Nasal cavity respiratory epithelium epithelial cell of viscerocranial mucosa (primary cell): ENCODE measurements around the gene RAB25. TPM values are rescaled to one million over a fixed set of nuclear protein-coding genes. Genes with fewer than 3 reads are reported as not detected.

ENCODE experiments used
- total RNA-seq: library from RNA; depleted of rRNA; stranded (reverse); fragments of >200 nt; gene quantifications from 2 replicates; pipeline ENCODE4 v1.2.3, GENCODE V29; 2014

The RAB25 gene
- 46.8 and 48.7 TPM in 2 replicates for total RNA-seq

GRCh38 chr1:156060937-156061636 lies at the start of gene RAB25:
RAB25 (plus strand) TSS chr1:156061160; CDS start chr1:156061401, 241 bp downstream.

GRCh38 chr1:156020293-156021092 lies 40.5 kb upstream of the RAB25 start, which contains the start of gene SSR2:
SSR2 (minus strand) TSS chr1:156020951; CDS start chr1:156020167, 784 bp downstream.

DNA sequence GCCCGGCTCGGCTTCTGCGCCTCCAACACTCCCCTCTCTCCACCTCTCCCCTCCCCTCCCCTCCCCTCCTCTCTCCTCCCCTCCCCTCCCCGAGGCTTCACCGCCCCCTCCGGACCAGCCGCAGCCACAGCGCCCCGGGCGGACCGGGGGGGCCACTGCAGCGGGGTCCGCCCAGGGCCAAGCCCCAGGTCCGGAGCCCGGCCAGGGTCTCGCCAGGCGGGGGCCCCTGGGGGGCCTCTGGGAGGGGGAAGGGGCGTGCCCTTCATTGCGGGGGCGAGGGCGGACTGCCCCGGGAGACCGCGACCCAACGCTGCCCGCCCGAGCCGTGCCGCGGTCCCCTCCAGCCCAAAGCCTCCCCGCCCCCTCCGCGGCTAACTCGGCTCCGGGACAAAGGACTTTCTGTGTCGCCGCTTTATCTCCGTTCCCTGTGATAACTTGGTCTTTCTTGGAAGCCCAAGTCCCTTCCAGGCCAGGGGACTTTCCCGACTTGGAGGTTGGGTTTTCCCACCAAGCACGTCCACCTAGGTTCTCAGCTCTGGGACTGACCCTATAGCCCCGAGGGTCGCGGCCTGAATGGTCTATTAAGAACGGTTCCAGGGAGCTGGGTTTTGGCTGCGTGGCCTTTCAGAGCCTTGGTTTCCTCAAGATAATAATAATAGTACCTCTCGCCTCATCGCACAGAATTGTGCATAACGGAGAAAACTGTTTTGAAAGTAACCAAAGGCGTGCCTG lies 7.0 kb upstream of the RAB25 start, which contains the start of gene UBQLN4:
UBQLN4 (minus strand) TSS at position 31 of the 732 bp plus-strand sequence. CDS start 97 bp downstream, outside the sequence.

DNA sequence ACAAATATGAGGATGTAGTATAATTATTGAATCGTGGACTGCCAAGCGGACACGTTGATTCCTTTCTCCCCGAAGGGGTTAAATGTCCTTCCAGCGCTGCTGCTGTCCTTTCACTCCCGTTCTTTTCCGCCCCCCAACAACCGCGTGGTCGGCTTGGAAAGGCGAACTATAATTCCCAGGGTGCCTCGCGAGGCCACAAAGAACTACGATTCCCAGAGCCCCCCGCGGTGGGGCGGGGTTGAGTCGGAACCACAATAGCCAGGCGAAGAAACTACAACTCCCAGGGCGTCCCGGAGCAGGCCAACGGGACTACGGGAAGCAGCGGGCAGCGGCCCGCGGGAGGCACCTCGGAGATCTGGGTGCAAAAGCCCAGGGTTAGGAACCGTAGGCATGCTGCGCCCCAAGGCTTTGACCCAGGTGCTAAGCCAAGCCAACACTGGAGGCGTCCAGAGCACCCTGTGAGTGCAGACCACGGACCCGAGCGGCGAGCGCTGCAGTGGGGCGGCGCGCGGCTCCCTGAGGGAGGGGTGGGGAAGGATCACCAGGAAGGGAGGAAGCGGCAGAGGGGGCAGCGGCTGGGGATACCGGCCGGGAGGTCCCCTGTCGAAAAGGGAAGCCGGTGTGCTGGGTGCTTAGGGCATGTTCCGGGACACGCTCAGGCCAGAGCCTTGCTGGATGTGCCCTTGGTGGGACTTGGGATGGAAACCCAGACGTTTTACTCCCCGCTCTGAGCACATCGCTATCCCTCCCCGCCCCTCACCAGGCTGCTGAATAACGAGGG lies 6.3 kb upstream of the RAB25 start, which contains the start of gene LAMTOR2:
LAMTOR2 (plus strand) TSS at position 283 of the 781 bp plus-strand sequence; CDS start at position 391, 108 bp downstream.

DNA sequence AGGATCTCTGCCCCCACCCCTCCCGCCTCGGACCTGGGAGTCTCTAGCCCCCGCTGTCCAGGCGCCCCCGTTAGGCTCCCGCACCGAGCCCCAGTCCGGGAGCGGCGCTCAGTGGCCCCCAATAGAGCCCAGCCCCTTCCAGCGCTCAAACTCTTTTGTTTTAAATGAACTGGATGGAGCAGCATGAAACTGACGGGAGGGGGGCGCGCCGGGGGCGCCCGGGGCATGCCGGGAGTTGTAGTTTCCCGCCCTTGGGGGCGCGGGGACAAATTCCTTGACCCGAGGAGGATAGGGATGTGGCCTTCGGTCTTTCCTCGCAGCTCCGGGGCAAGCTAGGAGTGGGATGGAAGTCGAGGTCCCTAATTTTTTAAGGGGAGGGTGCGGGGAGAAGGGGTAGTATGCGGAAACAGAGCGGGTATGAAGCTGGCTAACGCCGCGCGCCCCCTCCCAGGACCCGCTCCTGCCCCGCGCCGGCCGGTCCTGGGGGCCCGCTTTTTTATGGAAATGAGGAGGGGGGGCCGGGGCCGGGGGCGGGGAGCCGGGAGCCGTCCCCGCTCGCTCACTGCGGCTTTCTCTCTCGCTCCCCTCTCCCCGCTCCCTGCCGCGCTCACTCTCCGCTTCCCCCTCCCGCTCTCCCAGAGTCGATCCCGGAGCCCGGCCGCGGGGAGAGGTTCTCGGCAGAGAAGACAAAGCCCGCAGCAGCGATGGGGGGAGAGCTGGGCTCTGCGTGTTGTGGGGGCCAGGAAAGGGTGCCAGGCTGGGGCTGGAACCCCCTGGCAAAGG lies 21.5 kb downstream of the RAB25 start, which contains the start of gene MEX3A:
MEX3A (minus strand) TSS at position 157 of the 783 bp plus-strand sequence. CDS start 467 bp downstream, outside the sequence.

GRCh38 chr1:156114101-156114918 lies 53.4 kb downstream of the RAB25 start, which contains the start of gene LMNA:
LMNA (plus strand) TSS chr1:156114711; CDS start chr1:156114919, 208 bp downstream.

Other genes starting within 250 kb of the RAB25 start
- 22.9 and 31.3 TPM in 2 replicates for gene GON4L, start 203.9 kb upstream of the RAB25 start, total RNA-seq
- gene SYT11, start 201.6 kb upstream of the RAB25 start, total RNA-seq, result 0.34 and 0.36 TPM in 2 replicates
- gene RIT1, start 149.8 kb upstream of the RAB25 start, total RNA-seq, result 37.9 and 54.8 TPM in 2 replicates
- gene KHDC4, start 126.7 kb upstream of the RAB25 start, total RNA-seq, result 28.4 and 34.4 TPM in 2 replicates
- gene RXFP4, start 119.5 kb upstream of the RAB25 start, total RNA-seq, result not detected in 2 replicates
- gene ARHGEF2, start 82.6 kb upstream of the RAB25 start, total RNA-seq, result 131 and 138 TPM in 2 replicates
- gene SSR2, start 40.2 kb upstream of the RAB25 start, total RNA-seq, result 168 and 426 TPM in 2 replicates
- gene UBQLN4, start 7.4 kb upstream of the RAB25 start, total RNA-seq, result 18.5 and 26.7 TPM in 2 replicates
- gene LAMTOR2, start 6.4 kb upstream of the RAB25 start, total RNA-seq, result 60.7 and 67.3 TPM in 2 replicates
- 1.7 and 6.0 TPM in 2 replicates for gene MEX3A, start 21.3 kb downstream of the RAB25 start, total RNA-seq
- 455 and 618 TPM in 2 replicates for gene LMNA, start 53.6 kb downstream of the RAB25 start, total RNA-seq
- gene SEMA4A, start 92.4 kb downstream of the RAB25 start, total RNA-seq, result 3.8 and 11.9 TPM in 2 replicates
- 9.2 and 14.5 TPM in 2 replicates for gene SLC25A44, start 132.9 kb downstream of the RAB25 start, total RNA-seq
- gene PMF1, start 151.8 kb downstream of the RAB25 start, total RNA-seq, result 21.2 and 44.4 TPM in 2 replicates
- gene BGLAP, start 181.0 kb downstream of the RAB25 start, total RNA-seq, result under 0.01 and 0.07 TPM in 2 replicates
- 0.34 and 1.1 TPM in 2 replicates for gene PAQR6, start 186.9 kb downstream of the RAB25 start, total RNA-seq
- 47.8 and 91.1 TPM in 2 replicates for gene SMG5, start 221.7 kb downstream of the RAB25 start, total RNA-seq
- gene TMEM79, start 223.2 kb downstream of the RAB25 start, total RNA-seq, result 9.2 and 16.1 TPM in 2 replicates
- 27.0 and 28.6 TPM in 2 replicates for gene GLMP, start 234.5 kb downstream of the RAB25 start, total RNA-seq
- gene VHLL, start 238.1 kb downstream of the RAB25 start, total RNA-seq, result 0.57 TPM in 1 of 2 replicates, not detected in the other